ENCODE measurements around the gene CDK11B.

DNA sequence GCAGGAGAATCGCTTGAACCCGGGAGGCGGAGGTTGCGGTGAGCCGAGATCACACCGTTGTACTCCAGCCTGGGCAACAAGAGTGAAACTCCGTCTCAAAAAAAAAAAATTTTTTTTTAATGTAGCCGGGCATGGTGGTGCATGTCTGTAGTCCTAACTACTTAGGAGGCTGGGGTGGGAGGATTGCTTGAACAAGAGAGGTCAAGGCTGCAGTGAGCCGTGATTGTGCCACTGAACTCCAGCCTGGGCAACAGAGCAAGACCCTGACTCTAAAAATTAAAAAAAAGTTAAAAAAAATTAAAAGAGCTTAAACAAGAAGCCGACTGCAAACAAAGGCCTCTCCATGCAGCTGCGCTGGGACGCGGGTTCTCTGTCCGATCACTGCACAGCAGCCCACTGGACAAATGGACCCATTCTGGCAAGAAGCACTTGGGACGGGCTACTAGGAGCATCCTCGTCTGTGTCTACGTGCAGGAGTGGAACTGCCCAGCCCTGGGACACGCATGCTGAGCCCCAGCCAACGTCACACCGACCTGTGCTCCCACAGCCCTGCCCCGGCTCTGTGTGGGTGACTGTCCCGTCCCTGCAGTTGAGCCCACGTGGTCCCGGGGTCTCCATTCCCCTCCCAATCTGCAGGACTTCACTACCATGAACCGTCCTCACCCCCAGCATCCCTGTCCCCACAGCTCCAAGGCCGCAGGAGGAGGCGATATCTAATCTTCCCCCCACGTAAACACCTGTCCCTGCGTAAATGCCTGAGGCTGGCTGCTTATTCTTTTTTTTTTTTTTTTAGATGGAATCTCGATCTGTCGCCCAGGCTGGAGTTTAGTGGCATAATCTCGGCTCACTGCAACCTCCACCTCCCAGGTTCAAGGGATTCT is 21.5 kb upstream of the CDK11B start:
- TF ChIP-seq SIN3A (IDR thresholded peaks at IDR 0.05; ENCODE audit: borderline replicate concordance, insufficient read depth, low read length) (no peak), POLR2AphosphoS5 (IDR thresholded peaks at IDR 0.05; ENCODE audit: low read depth, low read length) (no peak)
- TF ChIP-seq, protein P1, sequence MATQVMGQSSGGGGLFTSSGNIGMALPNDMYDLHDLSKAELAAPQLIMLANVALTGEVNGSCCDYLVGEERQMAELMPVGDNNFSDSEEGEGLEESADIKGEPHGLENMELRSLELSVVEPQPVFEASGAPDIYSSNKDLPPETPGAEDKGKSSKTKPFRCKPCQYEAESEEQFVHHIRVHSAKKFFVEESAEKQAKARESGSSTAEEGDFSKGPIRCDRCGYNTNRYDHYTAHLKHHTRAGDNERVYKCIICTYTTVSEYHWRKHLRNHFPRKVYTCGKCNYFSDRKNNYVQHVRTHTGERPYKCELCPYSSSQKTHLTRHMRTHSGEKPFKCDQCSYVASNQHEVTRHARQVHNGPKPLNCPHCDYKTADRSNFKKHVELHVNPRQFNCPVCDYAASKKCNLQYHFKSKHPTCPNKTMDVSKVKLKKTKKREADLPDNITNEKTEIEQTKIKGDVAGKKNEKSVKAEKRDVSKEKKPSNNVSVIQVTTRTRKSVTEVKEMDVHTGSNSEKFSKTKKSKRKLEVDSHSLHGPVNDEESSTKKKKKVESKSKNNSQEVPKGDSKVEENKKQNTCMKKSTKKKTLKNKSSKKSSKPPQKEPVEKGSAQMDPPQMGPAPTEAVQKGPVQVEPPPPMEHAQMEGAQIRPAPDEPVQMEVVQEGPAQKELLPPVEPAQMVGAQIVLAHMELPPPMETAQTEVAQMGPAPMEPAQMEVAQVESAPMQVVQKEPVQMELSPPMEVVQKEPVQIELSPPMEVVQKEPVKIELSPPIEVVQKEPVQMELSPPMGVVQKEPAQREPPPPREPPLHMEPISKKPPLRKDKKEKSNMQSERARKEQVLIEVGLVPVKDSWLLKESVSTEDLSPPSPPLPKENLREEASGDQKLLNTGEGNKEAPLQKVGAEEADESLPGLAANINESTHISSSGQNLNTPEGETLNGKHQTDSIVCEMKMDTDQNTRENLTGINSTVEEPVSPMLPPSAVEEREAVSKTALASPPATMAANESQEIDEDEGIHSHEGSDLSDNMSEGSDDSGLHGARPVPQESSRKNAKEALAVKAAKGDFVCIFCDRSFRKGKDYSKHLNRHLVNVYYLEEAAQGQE (IDR thresholded peaks at IDR 0.05; ENCODE audit: insufficient read depth in 1 of 2, low read depth in 2 of 2, low read length in 2 of 2), result no peak

Data from PFSK-1 (cell line).